Heart left ventricle (tissue), 13 donors: ENCODE measurements around the gene RANBP3.

Source experiments
- CTCF ChIP-seq, 12 donors: fragments of 200-600 bp; sonication (generic) in 4 of 12; IDR thresholded peaks; one replicate each; pipeline versions ENCODE4 v1.5.0 to v1.8.0; 2018 to 2022; ENCODE audit warnings: antibody characterized with exemption in 12 of 12, mild to moderate bottlenecking in 5 of 12
- POLR2A ChIP-seq, 2 donors: fragments of 450-650 bp; IDR thresholded peaks; one replicate each; pipeline ENCODE4 v1.6.1; 2017; ENCODE audit warnings: antibody characterized with exemption in 2 of 2, mild to moderate bottlenecking in 2 of 2, moderate library complexity in 2 of 2
- donor health status: ischemic (EF 13 %, LVEDD 7.1; RV severe dilation, severe dysfunction).
- donor health status: DM: no; HTN: yes; CAD: no.
- donor health status: DM: no; HTN: no; CAD: no.
- donor health status: ischemic (EF 25% LVEDD 6.9; RV normal size, moderate dysfunction).
- donor health status: ischemic (EF 25% LVEDD 5.7; RV mildly dilated, moderate dysfunction).
- donor health status: ischemic (EF 35%, LVEDD 5.7; RV mildly dilated, moderate dysfunction).
- donor health status: nonischemic (EF 11% LVEDD 7.7; RV severe dilation, severe dysfunction).
- donor health status: DM: yes; HTN: yes; CAD: no.
- donor health status: PGD.
- donor health status: ischemic (EF 29% LVEDD 5.4; RV normal size, mild dysfunction).
- donor health status: nonischemic (EF 23%, LVEDD 6.1; RV moderate dilation, normal function).

GRCh38 chr19:5993201-5993600, 15.3 kb upstream of the RANBP3 start:
- TF ChIP-seq CTCF (IDR thresholded peaks at IDR 0.05) (no peak), POLR2A (IDR thresholded peaks at IDR 0.05) (no peak)
